ENCODE results near the gene OR5H15. TPM values are rescaled to one million over a fixed set of nuclear protein-coding genes. Genes with fewer than 3 reads are reported as not detected.
"Not testable (repeated sequence)": the region's sequence is repeated elsewhere in the genome, so short reads cannot be mapped to it uniquely, and the experiment has no call there.

OR5H15 gene
- total and polyA plus RNA-seq, 10 donors, result not detected

DNA sequence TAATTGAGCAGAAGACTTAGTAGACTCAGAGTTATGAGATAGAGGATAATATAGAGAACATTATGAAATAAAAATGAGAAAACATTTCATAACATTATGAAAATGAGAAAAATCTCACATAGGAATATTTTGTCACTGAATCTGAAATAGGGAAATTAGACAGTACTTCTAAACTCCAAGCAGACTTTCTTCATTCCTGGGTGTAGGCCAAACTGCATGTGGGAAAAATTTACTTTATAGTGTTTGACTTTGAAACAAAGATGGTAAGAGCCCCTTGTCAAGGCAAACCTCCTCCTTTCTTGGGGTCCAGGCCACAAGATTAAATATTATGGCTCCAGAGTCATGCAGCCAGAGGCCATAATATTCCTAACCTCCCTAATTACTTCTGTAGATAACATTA lies 26.0 kb upstream of the OR5H15 start:
- TF ChIP-seq POLR2AphosphoS5 (IDR thresholded peaks at IDR 0.05) (no peak), POLR2A (IDR thresholded peaks at IDR 0.05) (no peak)
- TF ChIP-seq, protein P1, sequence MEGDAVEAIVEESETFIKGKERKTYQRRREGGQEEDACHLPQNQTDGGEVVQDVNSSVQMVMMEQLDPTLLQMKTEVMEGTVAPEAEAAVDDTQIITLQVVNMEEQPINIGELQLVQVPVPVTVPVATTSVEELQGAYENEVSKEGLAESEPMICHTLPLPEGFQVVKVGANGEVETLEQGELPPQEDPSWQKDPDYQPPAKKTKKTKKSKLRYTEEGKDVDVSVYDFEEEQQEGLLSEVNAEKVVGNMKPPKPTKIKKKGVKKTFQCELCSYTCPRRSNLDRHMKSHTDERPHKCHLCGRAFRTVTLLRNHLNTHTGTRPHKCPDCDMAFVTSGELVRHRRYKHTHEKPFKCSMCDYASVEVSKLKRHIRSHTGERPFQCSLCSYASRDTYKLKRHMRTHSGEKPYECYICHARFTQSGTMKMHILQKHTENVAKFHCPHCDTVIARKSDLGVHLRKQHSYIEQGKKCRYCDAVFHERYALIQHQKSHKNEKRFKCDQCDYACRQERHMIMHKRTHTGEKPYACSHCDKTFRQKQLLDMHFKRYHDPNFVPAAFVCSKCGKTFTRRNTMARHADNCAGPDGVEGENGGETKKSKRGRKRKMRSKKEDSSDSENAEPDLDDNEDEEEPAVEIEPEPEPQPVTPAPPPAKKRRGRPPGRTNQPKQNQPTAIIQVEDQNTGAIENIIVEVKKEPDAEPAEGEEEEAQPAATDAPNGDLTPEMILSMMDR (IDR thresholded peaks at IDR 0.05 in 8 of 11, conservative IDR thresholded peaks at IDR 0.05 in 3 of 11), result no peak
- Histone ChIP-seq H3K36me3 (no peaks in the 10 kb centered on the region), H3K4me3 (no peak overlapping the region), H3K27me3 (replicated peaks in 1 of 7) (no peaks in the 10 kb centered on the region), H3K4me1 (no peaks in the 10 kb centered on the region), H3K27ac (no peak overlapping the region), H3K9me3 (no peaks in the 10 kb centered on the region)
- intact Hi-C loops (cut with DNase I; ENCODE audit: low total_unique reads), result no loop called here
- no peak for DNase-seq

DNA sequence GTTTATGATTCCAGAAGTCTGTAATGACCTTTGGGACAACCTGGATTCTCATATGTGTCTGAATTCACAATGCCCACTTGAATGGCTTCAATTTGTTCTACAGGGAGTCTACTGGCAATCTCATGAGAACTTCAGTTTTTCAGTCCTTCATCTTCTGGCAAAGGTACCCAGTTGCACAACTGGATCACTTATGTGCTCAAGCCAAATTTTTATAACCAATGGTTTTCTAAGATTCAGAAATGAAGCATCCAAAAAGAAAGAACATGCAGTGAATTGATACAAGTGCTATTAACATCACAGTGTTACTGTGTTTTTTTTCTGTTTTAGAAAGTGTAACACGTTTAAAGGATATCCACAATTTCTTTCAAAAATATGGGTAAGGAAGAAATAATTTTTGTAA lies 19.3 kb upstream of the OR5H15 start, which contains the start of gene OR5H14:
OR5H14 (plus strand) TSS at position 301 of the 400 bp plus-strand sequence. CDS start 1,907 bp downstream, outside the sequence.
- WGBS, 5 donors, result 62 to 89% (median 75%) methylated on average over 1 of the region's 1 CpG
- Histone ChIP-seq H3K4me3 (no peak within 1 kb of the TSS), H3K27ac (no peak within 1 kb of the TSS), H3K4me1 (no peaks in the 10 kb centered on the region), H3K27me3 (replicated peaks in 1 of 7) (no peaks in the 10 kb centered on the region), H3K36me3 (no peaks in the 10 kb centered on the region), H3K9me3 (no peaks in the 10 kb centered on the region)
- TF ChIP-seq POLR2AphosphoS5 (IDR thresholded peaks at IDR 0.05), result no peak
- TF ChIP-seq, protein P1 (IDR thresholded peaks at IDR 0.05 in 8 of 11, conservative IDR thresholded peaks at IDR 0.05 in 3 of 11), result no peak
- TF ChIP-seq POLR2A (IDR thresholded peaks at IDR 0.05), result no peak
- intact Hi-C loops (cut with DNase I; ENCODE audit: low total_unique reads), result no loop called here
- no peak for DNase-seq

DNA sequence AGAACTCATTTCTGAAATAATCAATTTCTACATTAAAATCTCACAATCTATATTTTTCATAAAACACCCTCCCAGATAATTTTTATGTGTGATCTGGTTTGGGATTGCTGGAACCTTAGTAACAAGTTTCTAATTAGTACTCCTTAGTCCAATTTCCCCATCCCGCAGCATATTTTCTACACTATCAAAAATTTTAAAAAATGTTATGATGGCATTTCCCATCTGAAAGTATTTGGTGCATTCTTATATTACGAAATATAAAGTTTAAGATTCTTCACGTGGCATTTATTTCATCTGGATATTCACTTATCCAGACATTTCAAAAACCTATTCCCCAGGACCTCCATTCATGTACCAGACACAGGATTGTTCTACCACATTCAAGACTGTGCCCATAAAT lies 17.7 kb upstream of the OR5H15 start:
- Histone ChIP-seq H3K27me3 (replicated peaks in 1 of 7) (no peaks in the 10 kb centered on the region), H3K36me3 (no peaks in the 10 kb centered on the region), H3K9me3 (no peaks in the 10 kb centered on the region), H3K4me3 (no peak overlapping the region), H3K27ac (no peak overlapping the region), H3K4me1 (no peaks in the 10 kb centered on the region)
- TF ChIP-seq, protein P1 (IDR thresholded peaks at IDR 0.05 in 8 of 11, conservative IDR thresholded peaks at IDR 0.05 in 3 of 11), result no peak
- TF ChIP-seq POLR2A (IDR thresholded peaks at IDR 0.05), result no peak
- no peak for TF ChIP-seq POLR2AphosphoS5 (IDR thresholded peaks at IDR 0.05)
- WGBS, 5 donors, result 56 to 69% (median 59%) methylated on average over 3 of the region's 3 CpGs
- no peak for DNase-seq
- intact Hi-C loops (cut with DNase I; ENCODE audit: low total_unique reads), result no loop called here

DNA sequence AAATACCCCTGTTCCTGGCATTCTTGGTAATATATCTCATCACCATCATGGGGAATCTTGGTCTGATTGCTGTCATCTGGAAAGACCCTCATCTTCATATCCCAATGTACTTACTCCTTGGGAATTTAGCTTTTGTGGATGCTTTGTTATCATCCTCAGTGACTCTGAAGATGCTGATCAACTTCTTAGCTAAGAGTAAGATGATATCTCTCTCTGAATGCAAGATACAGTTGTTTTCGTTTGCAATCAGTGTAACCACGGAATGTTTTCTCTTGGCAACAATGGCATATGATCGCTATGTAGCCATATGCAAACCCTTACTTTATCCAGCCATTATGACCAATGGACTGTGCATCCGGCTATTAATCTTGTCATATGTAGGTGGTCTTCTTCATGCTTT lies 17.0 kb upstream of the OR5H15 start:
- H3K27ac ChIP-seq; H3K4me3 ChIP-seq; H3K9me3 ChIP-seq; intact Hi-C loops (cut with DNase I; ENCODE audit: low total_unique reads); H3K27me3 ChIP-seq (replicated peaks in 1 of 7); H3K36me3 ChIP-seq; DNase-seq; H3K4me1 ChIP-seq: not testable (repeated sequence)
- 80 to 91% (median 86%) methylated on average over 4 of the region's 4 CpGs for WGBS, 5 donors

- no peaks in the 10 kb centered on the region for H3K27me3 ChIP-seq (replicated peaks in 1 of 7)
- intact Hi-C loops (cut with DNase I; ENCODE audit: low total_unique reads), result no loop called here
Measured at GRCh38 chr3:98151241-98151640, 15.3 kb upstream of the OR5H15 start.

More at GRCh38 chr3:98151241-98151640, 15.3 kb upstream of the OR5H15 start:
- TF ChIP-seq POLR2A (IDR thresholded peaks at IDR 0.05) (no peak), POLR2AphosphoS5 (IDR thresholded peaks at IDR 0.05) (no peak)
- TF ChIP-seq, protein P1 (IDR thresholded peaks at IDR 0.05 in 8 of 11, conservative IDR thresholded peaks at IDR 0.05 in 3 of 11), result no peak
- H3K27ac ChIP-seq, result no peak overlapping the region
- no peak overlapping the region for H3K4me3 ChIP-seq
- no peaks in the 10 kb centered on the region for H3K4me1 ChIP-seq
- no peak for DNase-seq
- 67 to 82% (median 70%) methylated on average over 5 of the region's 5 CpGs for WGBS, 5 donors
- H3K9me3 ChIP-seq, result no peaks in the 10 kb centered on the region
- no peaks in the 10 kb centered on the region for H3K36me3 ChIP-seq
